GM19023 (cell line): ENCODE data around the gene SLK.

Experiments used
- ATAC-seq: cut with Tn5 transposase; IDR thresholded peaks from one replicate; pipeline ENCODE4 v1.9.1; 2021; ENCODE audit warnings: mild to moderate bottlenecking, moderate library complexity; ENCODE audit not compliant: unreplicated experiment

The SLK gene

DNA sequence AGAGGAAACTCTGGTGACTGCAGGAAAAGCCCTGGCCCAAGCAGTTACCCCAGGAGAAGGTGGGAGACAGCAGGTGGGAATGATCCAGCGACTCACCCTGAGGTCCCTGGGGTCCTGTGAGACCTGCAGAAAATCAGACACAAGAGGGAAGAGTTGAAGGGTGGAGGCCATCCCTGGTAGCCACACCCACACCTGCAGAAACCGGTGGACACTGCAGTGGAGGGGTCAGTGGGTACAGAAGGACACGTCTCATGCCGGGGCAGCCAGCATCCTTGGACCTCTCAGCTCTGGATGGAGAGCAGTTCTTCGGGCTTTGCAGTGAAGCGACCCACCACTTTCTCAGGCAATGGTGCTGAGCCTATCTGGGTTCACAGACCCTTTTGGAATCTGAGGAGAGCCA, 79.7 kb downstream of the SLK start:
- ATAC-seq: no peak

DNA sequence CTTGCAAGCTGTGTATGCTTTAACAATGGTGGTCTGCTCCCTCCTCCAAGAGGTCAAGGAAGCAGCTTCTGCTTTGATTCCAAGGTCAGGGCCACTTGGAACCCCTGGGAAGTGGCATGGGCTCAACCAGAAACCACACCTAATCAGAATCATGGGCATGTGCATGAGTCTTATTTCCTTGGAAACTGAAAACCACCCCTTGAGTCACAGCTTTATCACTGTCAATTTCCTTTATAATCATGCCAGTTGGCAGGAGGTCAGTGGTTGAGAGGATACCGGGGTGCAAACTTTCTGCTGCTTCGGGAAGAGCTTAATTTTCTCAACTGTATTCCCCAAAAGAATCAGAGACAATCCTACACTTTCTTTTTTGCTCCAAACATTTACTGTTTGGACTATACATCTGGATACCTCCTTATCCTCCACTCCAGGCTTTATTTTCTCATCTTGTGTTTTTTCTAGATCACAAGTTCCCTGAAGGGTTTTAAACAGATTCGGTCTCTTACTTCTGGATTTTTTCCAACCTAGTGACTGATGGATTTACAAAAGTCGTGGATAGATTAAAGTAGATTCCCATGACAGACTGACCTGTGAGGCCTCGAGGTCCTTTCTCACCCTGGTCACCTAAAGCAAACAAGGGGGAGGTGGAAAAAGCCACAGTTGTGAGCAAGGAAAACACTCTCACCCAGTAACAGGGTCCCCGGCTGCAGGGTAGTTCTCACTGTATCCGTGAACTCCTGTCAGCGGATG, 82.7 kb downstream of the SLK start:
- no peak for ATAC-seq

- no peak for ATAC-seq
These were observed 85.5 kb downstream of the SLK start for GRCh38 chr10:104052431-104052830.

- no peak for ATAC-seq
These were observed 86.3 kb downstream of the SLK start for GRCh38 chr10:104053201-104053600.

- ATAC-seq: no peak
These were observed 87.5 kb downstream of the SLK start for GRCh38 chr10:104054430-104054829.

GRCh38 chr10:104056619-104057273, 89.8 kb downstream of the SLK start:
- no peak for ATAC-seq

- no peak for ATAC-seq
These were observed 90.8 kb downstream of the SLK start for GRCh38 chr10:104057717-104058116.

DNA sequence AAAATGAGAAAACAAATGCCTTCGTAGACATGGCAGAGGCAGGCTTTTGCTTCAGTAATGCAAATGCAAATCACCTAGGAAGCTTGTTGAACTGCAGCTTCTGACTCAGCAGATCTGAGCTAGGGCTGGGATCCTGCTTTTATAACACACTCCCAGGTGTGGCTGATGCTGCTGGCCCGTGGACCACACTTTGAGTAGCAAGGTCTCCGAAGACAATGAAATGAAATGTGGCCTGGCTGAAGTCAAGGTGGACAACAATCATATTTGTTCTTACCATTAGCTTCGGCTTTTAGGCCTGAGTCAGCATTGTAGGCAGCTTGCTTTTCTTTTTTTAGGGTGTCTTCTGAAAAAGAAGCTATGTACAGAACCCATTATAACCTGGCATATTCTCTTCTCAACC, 92.4 kb downstream of the SLK start:
- ATAC-seq: no peak

- ATAC-seq: no peak
These were observed 94.3 kb downstream of the SLK start for GRCh38 chr10:104061196-104061595.

GRCh38 chr10:104065748-104066147, 98.8 kb downstream of the SLK start:
- no peak for ATAC-seq

- no peak for ATAC-seq
These were observed 100.0 kb downstream of the SLK start for GRCh38 chr10:104066945-104067344.

DNA sequence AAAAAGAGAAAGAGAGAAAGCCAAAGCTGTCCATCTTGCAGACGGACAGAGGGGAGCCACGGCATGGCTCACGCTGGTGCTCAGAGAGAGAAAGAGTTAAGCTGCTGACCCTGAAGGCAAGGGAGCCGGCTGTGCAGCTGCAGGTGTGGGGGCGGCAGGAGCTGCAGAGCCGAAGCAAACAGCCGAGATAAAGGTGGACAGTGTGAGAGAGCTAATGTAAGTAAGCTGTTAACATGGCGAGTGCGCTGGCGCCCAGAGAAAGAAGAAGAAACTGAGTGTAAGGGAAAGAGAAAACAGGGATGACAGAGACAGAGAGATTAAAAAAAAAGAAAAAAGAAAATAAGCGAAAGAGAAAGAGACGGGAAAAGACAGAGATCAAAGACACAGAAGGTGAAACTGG, 100.6 kb downstream of the SLK start:
- no peak for ATAC-seq

DNA sequence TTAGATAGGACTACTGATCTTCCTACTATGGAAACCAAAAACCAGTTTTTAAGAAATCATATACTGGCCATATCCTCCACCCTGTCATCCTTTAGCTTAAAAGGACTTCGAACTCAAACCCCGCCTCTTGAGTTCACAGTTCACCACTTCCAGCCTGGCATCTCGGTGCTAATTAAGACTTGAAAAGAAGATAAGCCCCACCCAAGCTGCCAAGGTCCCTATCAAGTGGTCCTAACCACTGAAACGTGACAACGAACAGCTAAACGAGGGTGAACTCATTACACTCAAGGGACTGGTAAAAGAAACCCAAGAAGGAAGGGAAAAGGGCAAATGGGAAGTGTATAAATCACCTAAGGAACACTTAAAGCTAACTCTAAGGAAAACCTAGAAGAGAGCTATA, 102.7 kb downstream of the SLK start:
- ATAC-seq: no peak

DNA sequence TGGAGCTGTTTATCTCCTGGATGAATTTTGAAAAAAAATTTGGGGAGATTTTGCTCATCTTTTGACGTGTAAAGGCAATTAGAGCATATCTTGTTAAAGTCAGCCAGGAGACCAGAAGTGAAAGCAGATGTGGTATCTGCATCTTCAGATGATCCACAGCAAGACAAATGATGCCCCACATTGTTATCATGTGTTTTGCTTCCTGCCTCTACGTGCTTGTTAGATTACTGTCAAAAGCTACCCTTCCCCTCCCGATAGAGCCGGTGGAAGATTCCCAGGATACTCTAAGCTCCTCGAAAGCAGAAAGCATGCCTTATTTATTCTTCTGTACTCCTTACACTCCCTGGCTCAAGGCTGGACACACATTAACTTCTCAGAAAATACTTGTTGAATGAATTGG, 105.8 kb downstream of the SLK start:
- ATAC-seq: no peak

DNA sequence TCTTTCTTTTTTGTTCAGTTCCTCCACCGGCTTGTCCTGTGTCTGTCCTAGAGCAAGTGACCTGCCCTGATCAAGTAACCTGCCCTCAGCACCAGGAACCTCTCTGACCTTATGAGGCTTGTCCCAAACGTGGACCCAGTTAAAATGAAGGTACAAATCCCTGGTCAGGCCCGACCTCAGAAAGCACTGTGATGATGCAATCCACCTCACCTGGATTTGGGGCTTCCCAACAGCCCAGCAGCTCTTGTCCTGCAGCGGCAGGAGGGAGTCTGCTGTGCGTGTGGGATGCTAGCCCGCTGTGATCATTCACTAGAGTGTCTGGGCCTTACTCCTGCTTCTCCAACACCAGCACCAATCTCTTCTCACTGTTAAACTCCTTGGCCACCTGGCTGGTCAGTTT, 107.6 kb downstream of the SLK start:
- no peak for ATAC-seq

DNA sequence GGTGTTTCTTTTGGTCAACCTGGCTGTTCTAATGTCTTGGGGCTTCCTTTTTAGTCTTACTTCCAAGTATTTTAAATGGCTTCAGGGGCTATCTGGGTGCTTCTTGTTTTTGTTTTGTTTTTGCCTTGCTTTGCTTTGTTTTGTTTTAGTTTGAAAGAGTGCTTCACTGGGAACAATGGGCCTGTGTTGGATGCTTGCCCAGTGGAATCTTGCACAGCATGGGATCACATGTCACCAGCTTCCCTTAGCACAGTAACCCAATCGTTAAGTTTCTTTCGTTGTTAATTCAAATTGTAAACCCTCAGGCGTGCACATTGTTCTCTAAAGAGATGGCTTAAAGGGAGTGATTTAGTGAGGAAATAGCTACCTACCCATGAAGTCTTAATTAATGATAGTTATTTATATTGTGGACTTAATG, 109.8 kb downstream of the SLK start:
- ATAC-seq: no peak

GRCh38 chr10:104077247-104077646, 110.3 kb downstream of the SLK start:
- no peak for ATAC-seq

DNA sequence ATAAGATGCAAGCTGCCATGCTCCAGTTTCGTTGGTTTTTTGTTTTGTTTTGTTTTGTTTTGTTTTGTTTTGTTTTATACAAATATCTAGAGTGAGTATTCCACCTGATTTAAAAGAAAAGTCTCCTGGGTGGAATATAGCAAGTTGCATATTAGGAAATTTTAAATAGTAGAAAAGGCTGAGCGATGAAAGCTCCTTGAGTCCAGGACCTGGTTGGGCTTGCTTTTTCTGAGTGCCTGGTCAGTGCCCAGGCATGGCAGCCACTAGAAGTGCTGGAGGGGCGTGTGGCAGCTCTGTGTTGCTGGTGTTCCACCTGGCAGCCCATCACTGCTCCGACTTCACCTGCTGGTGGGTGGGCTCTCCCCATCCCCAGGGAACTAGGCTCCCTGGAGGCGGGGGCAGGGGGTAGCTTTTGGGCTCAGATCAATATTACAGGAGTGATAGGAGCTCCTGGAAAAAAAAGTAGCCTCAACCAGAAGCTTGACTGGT, 110.8 kb downstream of the SLK start:
- ATAC-seq: no peak
